GM10248 (cell line): ENCODE measurements around the gene ZNF146.
A peak's percentile ranks its signal among the peaks of the same experiment; 100 is the strongest.
"Not testable (repeated sequence)": the region's sequence is repeated elsewhere in the genome, so short reads cannot be mapped to it uniquely, and the experiment has no call there.

ENCODE experiments used
- CTCF ChIA-PET: fragments of 300-600 bp; sonication (Branson Sonifier 250); formaldehyde crosslinking; extraction: SDS; loops from one replicate; lab custom pipeline; 2021; ENCODE audit warnings: antibody characterized with exemption; lab: Yijun Ruan, JAX
- POLR2A ChIA-PET: fragments of 350-650 bp; sonication (Branson Sonifier 250); formaldehyde crosslinking; extraction: SDS; loops from one replicate; lab custom pipeline; 2020; ENCODE audit warnings: antibody characterized with exemption; lab: Yijun Ruan, JAX
- DNase-seq: peaks from one replicate; pipeline ENCODE4 v3.0.0; 2012; ENCODE audit errors: extremely low spot score
- CTCF ChIP-seq: IDR thresholded peaks from 2 replicates; pipeline ENCODE4 v1.5.1; 2012; ENCODE audit warnings: mild to moderate bottlenecking, low read depth; ENCODE audit errors: extremely low read depth, missing control alignments, control extremely low read depth

ZNF146 gene

DNA sequence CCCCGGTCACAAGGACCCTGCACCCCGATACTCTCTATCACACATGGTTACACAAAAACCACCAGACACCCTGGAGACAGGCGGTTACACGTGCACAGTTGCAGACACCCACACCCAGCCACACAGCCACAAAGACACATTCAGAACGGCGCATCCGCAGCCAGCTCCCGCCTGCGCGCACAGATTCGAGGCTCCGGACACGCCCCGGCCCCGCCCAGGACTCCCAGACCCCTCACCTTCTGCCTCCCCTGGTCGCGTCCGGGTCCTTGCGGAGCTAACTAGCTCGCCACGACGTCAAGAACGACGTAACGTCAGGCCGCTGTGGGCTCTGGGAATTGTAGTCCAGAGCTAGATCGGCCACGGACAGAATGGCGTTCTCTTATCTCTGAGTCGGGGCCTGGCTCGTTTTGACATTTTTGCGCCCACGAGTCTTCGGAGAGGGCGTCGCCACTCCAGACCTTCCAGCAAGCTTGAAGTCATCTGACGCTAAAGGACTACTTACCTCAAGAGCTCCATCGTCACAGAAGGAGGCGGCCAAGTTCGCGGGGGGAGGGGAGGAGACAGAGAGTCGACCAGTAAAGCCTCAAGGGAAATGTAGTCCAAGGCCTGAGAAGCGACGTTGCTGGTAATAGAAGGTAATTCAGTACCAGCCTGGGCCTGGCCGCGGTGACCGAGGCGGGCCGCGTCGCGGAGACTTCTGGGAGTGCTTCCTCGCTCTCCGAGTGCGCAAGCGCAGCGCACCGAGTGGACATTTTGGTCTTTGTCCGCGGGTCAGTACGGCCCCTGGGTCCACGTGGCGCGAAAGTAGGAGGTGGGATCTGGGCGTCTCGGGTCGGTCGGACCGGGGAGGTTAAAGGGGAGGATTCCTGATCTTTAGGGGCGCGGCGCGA, at the start of gene ZNF146, which contains the start of gene ZNF565:
Gene ZNF146, plus strand, starts transcription at position 721 of the 890 bp plus-strand sequence. CDS start 21,335 bp downstream, outside the sequence.
Gene ZNF565, minus strand, starts transcription at position 280 of the 890 bp plus-strand sequence. CDS start 12,680 bp downstream, outside the sequence.
- DNase-seq: peak; percentile 95
- ChIA-PET CTCF (interaction anchor here (1.1 kb wide), 1 partner anchor 154 kb away, joined by 4 read pairs; no protein-coding TSS in a partner anchor), POLR2A (interaction anchor here (0.5 to 1.3 kb wide), 5 partner anchors 33 to 1219 kb away, joined by 3 to 10 read pairs (median 7); partner anchors contain the start of genes ZFP14, ZNF345 and ZNF527)
- TF ChIP-seq CTCF: no peak

GRCh38 chr19:36169084-36169760, 45.7 kb upstream of the ZNF146 start:
- ChIA-PET POLR2A (no interaction called here), CTCF (interaction anchor here (0.9 to 5.0 kb wide), 13 partner anchors 8 to 222 kb away, joined by 3 to 43 read pairs (median 5); no protein-coding TSS in a partner anchor)
- TF ChIP-seq CTCF: no peak
- DNase-seq: no peak

DNA sequence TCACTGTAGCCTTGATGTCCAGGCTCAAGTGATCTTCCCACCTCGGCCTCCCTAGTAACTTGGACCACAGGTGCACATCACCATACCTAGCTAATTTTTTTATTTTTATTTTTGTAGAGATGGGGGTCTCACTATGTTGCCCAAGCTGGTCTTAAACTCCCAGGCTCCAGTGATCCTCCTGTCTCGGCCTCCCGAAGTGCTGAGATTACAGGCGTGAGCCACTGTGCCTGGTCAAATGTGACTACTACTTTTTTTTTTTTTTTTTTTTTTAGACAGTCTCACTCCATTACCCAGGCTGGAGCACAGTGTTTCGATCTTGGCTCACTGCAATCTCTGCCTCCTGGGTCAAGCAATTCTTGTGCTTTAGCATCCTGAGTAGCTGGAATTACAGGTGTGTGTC, 42.1 kb upstream of the ZNF146 start:
- TF ChIP-seq CTCF: no peak
- CTCF ChIA-PET: interaction anchor here (1.3 to 2.7 kb wide), 3 partner anchors 9 to 113 kb away, joined by 4 to 12 read pairs (median 8); no protein-coding TSS in a partner anchor
- POLR2A ChIA-PET: interaction anchor here (0.7 kb wide), 1 partner anchor 436 kb away, joined by 3 read pairs; no protein-coding TSS in a partner anchor
- DNase-seq: no peak

- DNase-seq, POLR2A ChIA-PET: not testable (repeated sequence)
- CTCF ChIA-PET: interaction anchor here (1.3 to 2.7 kb wide), 3 partner anchors 10 to 114 kb away, joined by 4 to 12 read pairs (median 8); no protein-coding TSS in a partner anchor
Observed at GRCh38 chr19:36173846-36174245, 41.1 kb upstream of the ZNF146 start.

GRCh38 chr19:36179077-36179476, 35.8 kb upstream of the ZNF146 start:
- POLR2A ChIA-PET, DNase-seq: not testable (repeated sequence)
- CTCF ChIA-PET: interaction anchor here (1.4 kb wide), 2 partner anchors 9 to 122 kb away, joined by 3 read pairs; no protein-coding TSS in a partner anchor

DNA sequence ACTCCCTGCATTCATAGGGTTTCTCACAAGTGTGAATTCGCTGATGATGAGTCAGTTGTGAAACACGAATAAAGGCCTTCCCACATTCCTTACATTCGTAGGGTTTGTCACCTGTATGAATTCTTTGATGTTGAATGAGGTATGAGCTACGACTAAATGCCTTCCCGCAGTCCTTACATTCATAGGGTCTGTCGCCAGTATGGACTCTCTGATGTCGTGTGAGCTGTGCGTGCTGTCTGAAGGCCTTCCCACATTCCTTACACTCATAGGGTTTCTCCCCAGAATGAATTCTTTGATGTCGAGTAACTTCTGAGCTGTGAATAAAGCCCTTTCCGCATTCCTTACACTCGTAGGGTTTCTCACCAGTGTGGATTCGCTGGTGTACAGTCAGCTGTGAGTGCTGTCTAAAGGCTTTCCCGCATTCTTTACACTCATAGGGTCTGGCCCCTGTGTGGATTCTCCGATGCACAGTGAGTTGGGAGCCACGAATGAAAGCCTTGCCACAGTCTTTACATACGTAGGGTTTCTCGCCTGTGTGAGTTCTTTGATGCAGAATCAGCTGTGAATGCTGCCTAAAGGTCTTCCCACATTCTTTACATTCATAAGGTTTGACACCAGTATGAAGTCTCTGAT, 32.2 kb upstream of the ZNF146 start:
- no peak for DNase-seq
- TF ChIP-seq CTCF: no peak
- ChIA-PET POLR2A (no interaction called here), CTCF (interaction anchor here (1.3 kb wide), 1 partner anchor 54 kb away, joined by 5 read pairs; no protein-coding TSS in a partner anchor)

DNA sequence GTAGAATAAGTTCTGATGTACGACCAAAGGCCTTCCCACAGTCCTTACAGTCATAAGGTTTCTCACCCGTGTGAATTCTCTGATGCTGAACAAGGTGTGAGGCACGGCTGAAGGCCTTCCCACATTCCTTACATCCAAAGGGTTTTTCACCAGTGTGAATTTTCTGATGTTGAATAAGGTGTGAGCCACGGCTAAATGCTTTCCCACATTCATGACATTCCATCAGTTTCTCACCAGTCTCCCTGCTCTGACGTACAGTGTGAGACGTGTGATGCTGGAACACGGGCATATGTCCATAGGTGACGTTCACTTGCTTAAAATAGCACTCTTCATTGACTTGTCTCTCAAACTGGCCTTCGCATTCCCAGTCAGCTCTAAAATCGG, 31.7 kb upstream of the ZNF146 start:
- DNase-seq: no peak
- ChIA-PET CTCF (interaction anchor here (1.3 kb wide), 1 partner anchor 55 kb away, joined by 5 read pairs; no protein-coding TSS in a partner anchor), POLR2A (no interaction called here)
- no peak for TF ChIP-seq CTCF

- DNase-seq, POLR2A ChIA-PET, CTCF ChIA-PET: not testable (repeated sequence)
Observed at GRCh38 chr19:36186722-36187121, 28.2 kb upstream of the ZNF146 start.
